ENCODE results near the gene TOR1B. TPM values are rescaled to one million over a fixed set of nuclear protein-coding genes. Genes with fewer than 3 reads are reported as not detected.

Gene TOR1B
- total RNA-seq, 1 experiment from 2014 or later: 19.0 TPM

DNA sequence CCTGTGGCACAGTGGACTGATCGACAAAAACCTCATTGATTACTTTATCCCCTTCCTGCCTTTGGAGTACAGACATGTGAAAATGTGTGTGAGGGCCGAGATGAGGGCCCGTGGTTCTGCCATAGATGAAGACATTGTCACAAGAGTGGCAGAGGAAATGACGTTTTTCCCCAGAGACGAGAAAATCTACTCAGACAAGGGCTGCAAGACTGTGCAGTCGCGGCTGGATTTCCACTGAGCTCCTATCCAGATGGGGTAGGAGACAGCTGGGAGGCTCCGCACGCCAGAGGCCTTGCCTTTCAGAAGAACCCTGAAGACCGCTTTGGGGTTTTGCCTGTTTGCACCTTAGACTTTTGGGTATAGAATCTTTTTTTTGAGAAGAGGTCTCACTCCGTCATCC lies 6.4 kb downstream of the TOR1B start:
- Histone ChIP-seq H3K4me3 (replicated peaks in 1 of 2; ENCODE audit: low read depth in 1 of 2, low read length in 2 of 2) (no peak overlapping the region), H3K9me2 (ENCODE audit: insufficient read depth) (no peaks in the 10 kb centered on the region), H4K20me1 (ENCODE audit: insufficient read depth) (no peaks in the 10 kb centered on the region), H3K27ac (ENCODE audit: low read depth, low read length) (no peak overlapping the region), H3K9me3 (ENCODE audit: control insufficient read depth in 1 of 2, insufficient read depth in 1 of 2, low read depth in 1 of 2, low read length in 2 of 2) (no peaks in the 10 kb centered on the region), H3K4me1 (ENCODE audit: control insufficient read depth in 1 of 2, insufficient read depth in 2 of 2, low read length in 2 of 2) (peaks cover 0 to under 1% of the 10 kb centered on the region in 2 experiments; a peak in 2 of 4 replicates), H3K27me3 (ENCODE audit: insufficient read depth, low read length) (no peaks in the 10 kb centered on the region), H3K36me3 (ENCODE audit: control insufficient read depth in 1 of 2, insufficient read depth in 2 of 2, low read length in 2 of 2) (peaks cover 8 to 15% of the 10 kb centered on the region in 2 experiments; a peak in 3 of 4 replicates), H3K79me2 (ENCODE audit: insufficient read depth, low read length) (peaks cover 8% of the 10 kb centered on the region; the same call in 1 of the 2 replicates), H3K9ac (ENCODE audit: low read length) (no peak overlapping the region), H2AFZ (ENCODE audit: low read depth, low read length, poor library complexity, severe bottlenecking) (no peak overlapping the region), H3K4me2 (ENCODE audit: low read length) (no peak overlapping the region)
- no peak for TF ChIP-seq MAX (IDR thresholded peaks at IDR 0.05)
- TF ChIP-seq SIN3A (IDR thresholded peaks at IDR 0.05; ENCODE audit: low read depth): no peak
- TF ChIP-seq TCF7L2 (IDR thresholded peaks at IDR 0.05; ENCODE audit: borderline replicate concordance, extremely low read depth, insufficient read depth, insufficient read length): no peak
- no peak for TF ChIP-seq CBX3 (IDR thresholded peaks at IDR 0.05; ENCODE audit: low read depth)
- TF ChIP-seq REST (IDR thresholded peaks at IDR 0.05; ENCODE audit: low read depth): no peak
- TF ChIP-seq EZH2 (IDR thresholded peaks at IDR 0.05): no peak
- no peak for TF ChIP-seq RAD21 (IDR thresholded peaks at IDR 0.05; ENCODE audit: low read depth)
- TF ChIP-seq ZBTB33 (IDR thresholded peaks at IDR 0.05; ENCODE audit: extremely low read depth, insufficient replicate concordance, low read length): no peak
- TF ChIP-seq ELF1 (IDR thresholded peaks at IDR 0.05; ENCODE audit: borderline replicate concordance, low read depth): no peak
- TF ChIP-seq SRF (IDR thresholded peaks at IDR 0.05; ENCODE audit: low read depth): no peak
- TF ChIP-seq YY1 (IDR thresholded peaks at IDR 0.05; ENCODE audit: extremely low read depth, insufficient replicate concordance, low read depth, low read length): no peak
- TF ChIP-seq POLR2AphosphoS5 (IDR thresholded peaks at IDR 0.05; ENCODE audit: low read depth, low read length): no peak
- no peak for TF ChIP-seq CEBPB (IDR thresholded peaks at IDR 0.05; ENCODE audit: low read depth)
- TF ChIP-seq EGR1 (IDR thresholded peaks at IDR 0.05; ENCODE audit: low read depth): no peak
- TF ChIP-seq ATF3 (IDR thresholded peaks at IDR 0.05): no peak
- no peak for TF ChIP-seq SP1 (IDR thresholded peaks at IDR 0.05; ENCODE audit: low read depth)
- TF ChIP-seq ZFX (IDR thresholded peaks at IDR 0.05): no peak
- TF ChIP-seq ZNF274 (IDR thresholded peaks at IDR 0.05; ENCODE audit: low read depth, low read length): no peak
- TF ChIP-seq JUND (IDR thresholded peaks at IDR 0.05): no peak
- TF ChIP-seq CTCF (IDR thresholded peaks at IDR 0.05 in 2 of 3, conservative IDR thresholded peaks at IDR 0.05 in 1 of 3; ENCODE audit: borderline replicate concordance in 1 of 3, insufficient read depth in 1 of 3, low read depth in 2 of 3, low read length in 2 of 3): no peak
- DNase-seq (ENCODE audit: low read depth, low spot score): no peak
- RAD21 ChIA-PET (ENCODE audit: low non-redundant PET in 1 of 2, low total read pairs in 2 of 2, uncharacterized antibody in 2 of 2, unreplicated experiment in 2 of 2): no interaction called here
- POLR2A ChIA-PET: no interaction called here
- ATAC-seq: no peak
- CTCF ChIA-PET: no interaction called here
- BruUV-seq (replicated peaks): no TSS peak
- intact Hi-C loops (cut with micrococcal nuclease): no loop called here
